Neural cell (in vitro differentiated cells): ENCODE measurements around the gene TRERF1. TPM values are rescaled to one million over a fixed set of nuclear protein-coding genes. Genes with fewer than 3 reads are reported as not detected.

Experiments used
- H2AFZ ChIP-seq: fragments of 200-600, 300-800 bp; sonication (generic), shearing (Covaris generic); 2 replicates; pipeline ENCODE4 v1.6.0; 2014; ENCODE audit warnings: low read depth, mild to moderate bottlenecking, antibody characterized with exemption, low read length, moderate library complexity
- H3F3A ChIP-seq: fragments of 200-600 bp; shearing (Covaris generic); 2 replicates; pipeline ENCODE4 v1.6.1; 2016; ENCODE audit warnings: mild to moderate bottlenecking, moderate library complexity, mixed read lengths, antibody characterized with exemption, low read length; ENCODE audit not compliant: insufficient read depth, poor library complexity, severe bottlenecking
- H3K27ac ChIP-seq: fragments of 200-600, 300-800 bp; sonication (generic), shearing (Covaris generic); 2 replicates; pipeline ENCODE4 v1.5.1; 2014; ENCODE audit warnings: mild to moderate bottlenecking, low read length, moderate library complexity
- H3K27me3 ChIP-seq: fragments of 300-800, 200-600 bp; sonication (generic), shearing (Covaris generic); 2 replicates; pipeline ENCODE4 v1.6.0; 2014; ENCODE audit warnings: mild to moderate bottlenecking, low read depth, low read length, moderate library complexity; ENCODE audit not compliant: insufficient read depth
- H3K36me3 ChIP-seq: fragments of 300-800, 200-600 bp; sonication (generic), shearing (Covaris generic); 2 replicates; pipeline ENCODE4 v1.5.1; 2014; ENCODE audit warnings: mild to moderate bottlenecking, antibody characterized with exemption, low read length, moderate library complexity; ENCODE audit not compliant: insufficient read depth
- H3K4me2 ChIP-seq: fragments of 300-800, 200-600 bp; sonication (generic), shearing (Covaris generic); 2 replicates; pipeline ENCODE4 v1.6.0; 2014; ENCODE audit warnings: mild to moderate bottlenecking, low read length
- H3K4me3 ChIP-seq: fragments of 300-800, 200-600 bp; sonication (generic), shearing (Covaris generic); 2 replicates; pipeline ENCODE4 v1.5.1; 2014; ENCODE audit warnings: mild to moderate bottlenecking, low read length, moderate library complexity
- H3K79me2 ChIP-seq: fragments of 200-600 bp; shearing (Covaris generic); replicated peaks from 2 replicates; pipeline ENCODE4 v1.6.0; 2014; ENCODE audit warnings: mild to moderate bottlenecking, low read length, moderate library complexity; ENCODE audit not compliant: insufficient read depth
- H3K9ac ChIP-seq: fragments of 300-800, 200-600 bp; sonication (generic), shearing (Covaris generic); 2 replicates; pipeline ENCODE4 v1.6.1; 2016; ENCODE audit warnings: mild to moderate bottlenecking, low read length, mixed read lengths
- H3K9me2 ChIP-seq: fragments of 200-600 bp; shearing (Covaris generic); 2 replicates; pipeline ENCODE4 v1.6.1; 2016; ENCODE audit warnings: mild to moderate bottlenecking, low read length, mixed read lengths; ENCODE audit not compliant: insufficient read depth
- H3K9me3 ChIP-seq: fragments of 200-600, 300-800 bp; sonication (generic), shearing (Covaris generic); 2 replicates; pipeline ENCODE4 v1.6.1; 2016; ENCODE audit warnings: mild to moderate bottlenecking, mixed run types, low read length, moderate library complexity, mixed read lengths
- H4K20me1 ChIP-seq: fragments of 200-600 bp; shearing (Covaris generic); 2 replicates; pipeline ENCODE4 v1.6.1; 2016; ENCODE audit warnings: mild to moderate bottlenecking, mixed run types; ENCODE audit not compliant: insufficient read depth
- EP300 ChIP-seq: fragments of 450-650 bp; conservative IDR thresholded peaks from 2 replicates; pipeline ENCODE4 v1.6.1; 2014; ENCODE audit warnings: antibody characterized with exemption, mild to moderate bottlenecking, moderate library complexity; ENCODE audit not compliant: poor library complexity, severe bottlenecking
- EZH2 ChIP-seq: fragments of 200-600, 300-800 bp; shearing (Covaris generic), sonication (generic); IDR thresholded peaks from 2 replicates; pipeline ENCODE4 v1.6.1; 2014; ENCODE audit warnings: antibody characterized with exemption, low read length, borderline replicate concordance, mild to moderate bottlenecking; ENCODE audit not compliant: insufficient read depth, poor library complexity, severe bottlenecking
- MXI1 ChIP-seq: fragments of 450-650 bp; conservative IDR thresholded peaks from 2 replicates; pipeline ENCODE4 v1.6.1; 2014; ENCODE audit warnings: antibody characterized with exemption, mild to moderate bottlenecking; ENCODE audit not compliant: poor library complexity, severe bottlenecking
- POLR2AphosphoS5 ChIP-seq: IDR thresholded peaks from 2 replicates; pipeline ENCODE4 v1.6.1; 2012
- RAD21 ChIP-seq: fragments of 450-650 bp; conservative IDR thresholded peaks from 2 replicates; pipeline ENCODE4 v1.6.1; 2014; ENCODE audit warnings: antibody characterized with exemption, mild to moderate bottlenecking, moderate library complexity
- SMC3 ChIP-seq: fragments of 450-650 bp; conservative IDR thresholded peaks from 2 replicates; pipeline ENCODE4 v1.6.1; 2014; ENCODE audit warnings: antibody characterized with exemption, mild to moderate bottlenecking, moderate library complexity; ENCODE audit not compliant: poor library complexity
- TAF1 ChIP-seq: IDR thresholded peaks from 2 replicates; pipeline ENCODE4 v1.6.1; 2012; ENCODE audit warnings: low read depth
- polyA plus RNA-seq: library from polyadenylated mRNA; depleted of rRNA; stranded (reverse); fragments of >200 nt; gene quantifications from 2 replicates; pipeline ENCODE4 v1.2.3, GENCODE V29; 2014
- TF ChIP-seq, protein P1 (sequence below): IDR thresholded peaks from 2 replicates; pipeline ENCODE4 v1.6.1; 2012; ENCODE audit warnings: borderline replicate concordance
- TF ChIP-seq, protein P2 (sequence below): fragments of 450-650 bp; IDR thresholded peaks from 2 replicates; pipeline ENCODE4 v1.5.1; 2014; ENCODE audit warnings: antibody characterized with exemption, mild to moderate bottlenecking, moderate library complexity; ENCODE audit not compliant: poor library complexity, severe bottlenecking

The TRERF1 gene
- polyA plus RNA-seq, 1 donor from 2014 or later: 4.5 TPM

DNA sequence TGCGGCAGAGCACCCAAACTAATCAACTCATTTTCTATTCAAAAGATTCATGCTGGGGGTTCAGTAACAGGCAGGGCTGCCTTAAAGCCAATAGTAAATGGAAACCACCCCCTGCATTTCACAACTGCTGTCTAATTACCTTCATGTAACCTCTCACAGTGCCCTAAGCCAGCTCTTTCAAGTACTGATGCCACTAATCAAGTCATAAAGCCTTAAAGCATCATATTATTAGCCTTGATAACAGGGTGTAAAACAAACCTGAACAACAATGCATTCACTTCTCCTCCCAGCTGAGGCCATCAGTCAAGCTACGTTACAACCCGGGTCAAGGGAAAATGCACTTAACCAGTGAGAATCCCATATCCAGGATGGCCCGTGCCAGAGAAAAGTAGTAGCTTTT lies 33.0 kb downstream of the TRERF1 start:
- no peaks in the 10 kb centered on the region for H3F3A ChIP-seq
- H3K36me3 ChIP-seq: no peaks in the 10 kb centered on the region
- no peak overlapping the region for H3K27ac ChIP-seq
- no peak for TF ChIP-seq TAF1
- TF ChIP-seq, protein P1, sequence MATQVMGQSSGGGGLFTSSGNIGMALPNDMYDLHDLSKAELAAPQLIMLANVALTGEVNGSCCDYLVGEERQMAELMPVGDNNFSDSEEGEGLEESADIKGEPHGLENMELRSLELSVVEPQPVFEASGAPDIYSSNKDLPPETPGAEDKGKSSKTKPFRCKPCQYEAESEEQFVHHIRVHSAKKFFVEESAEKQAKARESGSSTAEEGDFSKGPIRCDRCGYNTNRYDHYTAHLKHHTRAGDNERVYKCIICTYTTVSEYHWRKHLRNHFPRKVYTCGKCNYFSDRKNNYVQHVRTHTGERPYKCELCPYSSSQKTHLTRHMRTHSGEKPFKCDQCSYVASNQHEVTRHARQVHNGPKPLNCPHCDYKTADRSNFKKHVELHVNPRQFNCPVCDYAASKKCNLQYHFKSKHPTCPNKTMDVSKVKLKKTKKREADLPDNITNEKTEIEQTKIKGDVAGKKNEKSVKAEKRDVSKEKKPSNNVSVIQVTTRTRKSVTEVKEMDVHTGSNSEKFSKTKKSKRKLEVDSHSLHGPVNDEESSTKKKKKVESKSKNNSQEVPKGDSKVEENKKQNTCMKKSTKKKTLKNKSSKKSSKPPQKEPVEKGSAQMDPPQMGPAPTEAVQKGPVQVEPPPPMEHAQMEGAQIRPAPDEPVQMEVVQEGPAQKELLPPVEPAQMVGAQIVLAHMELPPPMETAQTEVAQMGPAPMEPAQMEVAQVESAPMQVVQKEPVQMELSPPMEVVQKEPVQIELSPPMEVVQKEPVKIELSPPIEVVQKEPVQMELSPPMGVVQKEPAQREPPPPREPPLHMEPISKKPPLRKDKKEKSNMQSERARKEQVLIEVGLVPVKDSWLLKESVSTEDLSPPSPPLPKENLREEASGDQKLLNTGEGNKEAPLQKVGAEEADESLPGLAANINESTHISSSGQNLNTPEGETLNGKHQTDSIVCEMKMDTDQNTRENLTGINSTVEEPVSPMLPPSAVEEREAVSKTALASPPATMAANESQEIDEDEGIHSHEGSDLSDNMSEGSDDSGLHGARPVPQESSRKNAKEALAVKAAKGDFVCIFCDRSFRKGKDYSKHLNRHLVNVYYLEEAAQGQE: no peak
- no peak for TF ChIP-seq MXI1
- no peak for TF ChIP-seq EZH2
- peak; percentile 36 for TF ChIP-seq POLR2AphosphoS5
- no peak for TF ChIP-seq RAD21
- TF ChIP-seq EP300: no peak
- no peaks in the 10 kb centered on the region for H3K9me3 ChIP-seq
- H2AFZ ChIP-seq: no peak overlapping the region
- H4K20me1 ChIP-seq: no peaks in the 10 kb centered on the region
- H3K4me3 ChIP-seq: no peak overlapping the region
- no peaks in the 10 kb centered on the region for H3K9me2 ChIP-seq
- H3K79me2 ChIP-seq: peaks cover 10% of the 10 kb centered on the region
- H3K4me2 ChIP-seq: no peak overlapping the region
- H3K9ac ChIP-seq: no peak overlapping the region
- no peaks in the 10 kb centered on the region for H3K27me3 ChIP-seq

DNA sequence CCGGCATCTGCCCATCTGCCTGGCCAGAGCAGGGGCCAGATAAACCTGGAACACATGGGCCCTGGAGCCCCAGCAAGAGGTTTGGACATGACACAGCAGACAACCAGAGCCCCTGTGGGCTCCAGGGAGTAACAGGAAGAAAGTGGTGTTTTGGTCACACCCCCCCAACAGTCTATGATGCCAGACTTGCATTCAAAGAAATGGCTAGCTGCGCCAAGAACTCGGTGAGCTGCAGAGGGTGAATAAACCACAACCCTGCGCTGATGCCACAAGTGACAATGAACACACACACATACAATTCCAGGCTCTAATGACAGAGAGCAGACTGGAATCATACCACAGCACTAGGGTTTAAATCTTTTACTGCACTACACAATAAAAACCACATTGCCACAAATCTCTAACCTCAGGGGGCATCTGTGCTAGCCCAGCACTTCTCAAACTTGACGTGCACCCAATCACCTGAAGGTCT lies 34.0 kb downstream of the TRERF1 start:
- H3F3A ChIP-seq: no peaks in the 10 kb centered on the region
- H3K27ac ChIP-seq: no peak overlapping the region
- H3K36me3 ChIP-seq: no peaks in the 10 kb centered on the region
- H2AFZ ChIP-seq: no peak overlapping the region
- H4K20me1 ChIP-seq: no peaks in the 10 kb centered on the region
- H3K79me2 ChIP-seq: peaks cover 9% of the 10 kb centered on the region
- no peaks in the 10 kb centered on the region for H3K9me2 ChIP-seq
- TF ChIP-seq SMC3: no peak
- no peak for TF ChIP-seq MXI1
- TF ChIP-seq, protein P1: no peak
- TF ChIP-seq, protein P2, sequence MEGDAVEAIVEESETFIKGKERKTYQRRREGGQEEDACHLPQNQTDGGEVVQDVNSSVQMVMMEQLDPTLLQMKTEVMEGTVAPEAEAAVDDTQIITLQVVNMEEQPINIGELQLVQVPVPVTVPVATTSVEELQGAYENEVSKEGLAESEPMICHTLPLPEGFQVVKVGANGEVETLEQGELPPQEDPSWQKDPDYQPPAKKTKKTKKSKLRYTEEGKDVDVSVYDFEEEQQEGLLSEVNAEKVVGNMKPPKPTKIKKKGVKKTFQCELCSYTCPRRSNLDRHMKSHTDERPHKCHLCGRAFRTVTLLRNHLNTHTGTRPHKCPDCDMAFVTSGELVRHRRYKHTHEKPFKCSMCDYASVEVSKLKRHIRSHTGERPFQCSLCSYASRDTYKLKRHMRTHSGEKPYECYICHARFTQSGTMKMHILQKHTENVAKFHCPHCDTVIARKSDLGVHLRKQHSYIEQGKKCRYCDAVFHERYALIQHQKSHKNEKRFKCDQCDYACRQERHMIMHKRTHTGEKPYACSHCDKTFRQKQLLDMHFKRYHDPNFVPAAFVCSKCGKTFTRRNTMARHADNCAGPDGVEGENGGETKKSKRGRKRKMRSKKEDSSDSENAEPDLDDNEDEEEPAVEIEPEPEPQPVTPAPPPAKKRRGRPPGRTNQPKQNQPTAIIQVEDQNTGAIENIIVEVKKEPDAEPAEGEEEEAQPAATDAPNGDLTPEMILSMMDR: no peak
- no peak for TF ChIP-seq TAF1
- no peak for TF ChIP-seq RAD21
- TF ChIP-seq EP300: no peak
- no peak for TF ChIP-seq EZH2
- no peak for TF ChIP-seq POLR2AphosphoS5
- H3K4me3 ChIP-seq: no peak overlapping the region
- H3K9me3 ChIP-seq: no peaks in the 10 kb centered on the region
- no peak overlapping the region for H3K4me2 ChIP-seq
- no peak overlapping the region for H3K9ac ChIP-seq
- H3K27me3 ChIP-seq: no peaks in the 10 kb centered on the region
